Measurements from ENCODE around the gene GSTM2.
"Not testable (repeated sequence)": the region's sequence is repeated elsewhere in the genome, so short reads cannot be mapped to it uniquely, and the experiment has no call there.

GSTM2 gene

GRCh38 chr1:109677459-109677858 lies 9.6 kb downstream of the GSTM2 start:
- DNase-seq (ENCODE audit: low read depth, low spot score): no peak

GRCh38 chr1:109678637-109679036 lies 10.8 kb downstream of the GSTM2 start:
- not testable (repeated sequence) for DNase-seq (ENCODE audit: low read depth, low spot score)

GRCh38 chr1:109684777-109685176 lies 16.9 kb downstream of the GSTM2 start:
- not testable (repeated sequence) for DNase-seq (ENCODE audit: low read depth, low spot score)

GRCh38 chr1:109685399-109685798 lies 17.5 kb downstream of the GSTM2 start:
- not testable (repeated sequence) for DNase-seq (ENCODE audit: low read depth, low spot score)

- not testable (repeated sequence) for DNase-seq (ENCODE audit: low read depth, low spot score)
Observed at GRCh38 chr1:109685890-109686289, 18.0 kb downstream of the GSTM2 start.

- DNase-seq (ENCODE audit: low read depth, low spot score): not testable (repeated sequence)
Observed at GRCh38 chr1:109687109-109687508, 19.3 kb downstream of the GSTM2 start.

GRCh38 chr1:109687641-109688499 lies 20.0 kb downstream of the GSTM2 start, which contains the start of gene GSTM1:
Gene GSTM1, plus strand, starts transcription at chr1:109687817. Its CDS starts 57 bp downstream, at chr1:109687874.
- no peak for DNase-seq (ENCODE audit: low read depth, low spot score)

GRCh38 chr1:109689844-109690405 lies 22.1 kb downstream of the GSTM2 start:
- no peak for DNase-seq (ENCODE audit: low read depth, low spot score)

- DNase-seq (ENCODE audit: low read depth, low spot score): no peak
Observed at GRCh38 chr1:109691759-109692158, 23.9 kb downstream of the GSTM2 start.

GRCh38 chr1:109694400-109694799 lies 26.5 kb downstream of the GSTM2 start:
- DNase-seq (ENCODE audit: low read depth, low spot score): not testable (repeated sequence)

- not testable (repeated sequence) for DNase-seq (ENCODE audit: low read depth, low spot score)
Observed at GRCh38 chr1:109695138-109695537, 27.3 kb downstream of the GSTM2 start.

- no peak for DNase-seq (ENCODE audit: low read depth, low spot score)
Observed at GRCh38 chr1:109697066-109697465, 29.2 kb downstream of the GSTM2 start.

GRCh38 chr1:109697861-109698260 lies 30.0 kb downstream of the GSTM2 start:
- not testable (repeated sequence) for DNase-seq (ENCODE audit: low read depth, low spot score)

- not testable (repeated sequence) for DNase-seq (ENCODE audit: low read depth, low spot score)
Observed at GRCh38 chr1:109702940-109703339, 35.1 kb downstream of the GSTM2 start.

GRCh38 chr1:109704173-109704572 lies 36.3 kb downstream of the GSTM2 start:
- no peak for DNase-seq (ENCODE audit: low read depth, low spot score)

GRCh38 chr1:109705411-109705810 lies 37.6 kb downstream of the GSTM2 start:
- DNase-seq (ENCODE audit: low read depth, low spot score): no peak

- not testable (repeated sequence) for DNase-seq (ENCODE audit: low read depth, low spot score)
Observed at GRCh38 chr1:109708949-109709348, 41.1 kb downstream of the GSTM2 start.

GRCh38 chr1:109709822-109710221 lies 42.0 kb downstream of the GSTM2 start:
- DNase-seq (ENCODE audit: low read depth, low spot score): not testable (repeated sequence)

GRCh38 chr1:109711593-109712320 lies 43.9 kb downstream of the GSTM2 start, which contains the start of gene GSTM5:
Gene GSTM5, plus strand, starts transcription at chr1:109712251. Its CDS starts 62 bp downstream, at chr1:109712313.
- not testable (repeated sequence) for DNase-seq (ENCODE audit: low read depth, low spot score)

- DNase-seq (ENCODE audit: low read depth, low spot score): no peak
Observed at GRCh38 chr1:109712321-109712864, 44.5 kb downstream of the GSTM2 start.

- DNase-seq (ENCODE audit: low read depth, low spot score): no peak
Observed at GRCh38 chr1:109713636-109714035, 45.8 kb downstream of the GSTM2 start.

Measured in iPS DF 19.7 (cell line).